ENCODE results near the gene ERBB2.

DNA sequence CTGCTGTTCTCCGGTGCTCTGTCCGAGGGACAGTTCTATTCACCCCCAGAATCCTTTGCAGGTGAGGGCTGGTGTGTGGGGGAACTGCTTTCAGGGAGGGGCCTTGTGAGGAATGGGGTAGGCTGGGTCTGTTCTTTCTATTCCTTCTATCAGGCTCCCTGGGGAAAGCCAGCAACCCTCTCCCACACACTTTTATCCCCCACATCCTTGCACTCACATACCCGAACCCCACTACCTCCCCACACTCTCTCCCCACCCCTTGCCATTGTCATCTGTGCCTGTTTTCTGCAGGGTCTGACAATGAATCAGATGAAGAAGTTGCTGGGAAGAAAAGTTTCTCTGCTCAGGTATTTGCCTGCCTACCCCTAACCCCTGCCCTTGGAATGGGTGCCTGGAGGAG, 41.1 kb upstream of the ERBB2 start:
- TF ChIP-seq, protein P1, sequence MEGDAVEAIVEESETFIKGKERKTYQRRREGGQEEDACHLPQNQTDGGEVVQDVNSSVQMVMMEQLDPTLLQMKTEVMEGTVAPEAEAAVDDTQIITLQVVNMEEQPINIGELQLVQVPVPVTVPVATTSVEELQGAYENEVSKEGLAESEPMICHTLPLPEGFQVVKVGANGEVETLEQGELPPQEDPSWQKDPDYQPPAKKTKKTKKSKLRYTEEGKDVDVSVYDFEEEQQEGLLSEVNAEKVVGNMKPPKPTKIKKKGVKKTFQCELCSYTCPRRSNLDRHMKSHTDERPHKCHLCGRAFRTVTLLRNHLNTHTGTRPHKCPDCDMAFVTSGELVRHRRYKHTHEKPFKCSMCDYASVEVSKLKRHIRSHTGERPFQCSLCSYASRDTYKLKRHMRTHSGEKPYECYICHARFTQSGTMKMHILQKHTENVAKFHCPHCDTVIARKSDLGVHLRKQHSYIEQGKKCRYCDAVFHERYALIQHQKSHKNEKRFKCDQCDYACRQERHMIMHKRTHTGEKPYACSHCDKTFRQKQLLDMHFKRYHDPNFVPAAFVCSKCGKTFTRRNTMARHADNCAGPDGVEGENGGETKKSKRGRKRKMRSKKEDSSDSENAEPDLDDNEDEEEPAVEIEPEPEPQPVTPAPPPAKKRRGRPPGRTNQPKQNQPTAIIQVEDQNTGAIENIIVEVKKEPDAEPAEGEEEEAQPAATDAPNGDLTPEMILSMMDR (IDR thresholded peaks at IDR 0.05), result no peak
- no peak for TF ChIP-seq POLR2A (IDR thresholded peaks at IDR 0.05)

Data from Peyer's patch (tissue), 4 donors.